C1 segment of cervical spinal cord (tissue), 14 donors: ENCODE measurements around the gene ACAP2.

ENCODE experiments used
- DNase-seq, 14 donors: peaks; one replicate each; lab custom pipeline; 2025; lab: John Stamatoyannopoulos, UW

Gene ACAP2

DNA sequence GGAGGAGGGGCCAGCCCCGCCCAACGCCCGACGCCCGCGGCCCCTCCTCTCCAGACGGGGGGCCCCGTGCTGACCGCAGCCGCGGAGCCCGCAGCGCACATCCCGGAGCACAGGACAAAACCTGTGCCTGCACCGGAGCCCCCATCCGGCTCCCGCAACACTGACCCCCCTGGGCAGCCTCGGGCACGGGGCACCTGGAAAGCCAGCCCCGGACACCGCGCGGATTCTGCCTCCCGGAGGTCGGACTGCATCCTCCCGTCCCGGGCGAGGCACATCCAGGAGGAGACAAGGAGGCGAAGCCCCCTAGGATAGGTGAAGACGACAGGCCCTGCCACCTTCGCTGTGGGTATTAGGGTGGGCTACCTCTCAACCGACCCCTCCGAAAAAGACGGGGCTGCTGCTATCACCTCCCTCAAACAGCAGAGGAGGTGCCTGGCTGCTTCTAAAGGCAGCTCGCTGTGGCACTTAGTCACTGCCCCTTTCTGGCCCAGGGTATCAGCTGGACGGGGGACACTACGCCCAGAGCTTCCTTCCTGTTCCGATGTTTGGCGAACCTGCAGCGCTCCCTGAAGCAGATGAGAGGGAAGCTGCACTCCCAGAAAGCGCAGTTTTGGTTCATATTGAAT lies 182.4 kb downstream of the ACAP2 start:
- peak in 2 of 14 donors; percentile 31 to 44 for DNase-seq

DNA sequence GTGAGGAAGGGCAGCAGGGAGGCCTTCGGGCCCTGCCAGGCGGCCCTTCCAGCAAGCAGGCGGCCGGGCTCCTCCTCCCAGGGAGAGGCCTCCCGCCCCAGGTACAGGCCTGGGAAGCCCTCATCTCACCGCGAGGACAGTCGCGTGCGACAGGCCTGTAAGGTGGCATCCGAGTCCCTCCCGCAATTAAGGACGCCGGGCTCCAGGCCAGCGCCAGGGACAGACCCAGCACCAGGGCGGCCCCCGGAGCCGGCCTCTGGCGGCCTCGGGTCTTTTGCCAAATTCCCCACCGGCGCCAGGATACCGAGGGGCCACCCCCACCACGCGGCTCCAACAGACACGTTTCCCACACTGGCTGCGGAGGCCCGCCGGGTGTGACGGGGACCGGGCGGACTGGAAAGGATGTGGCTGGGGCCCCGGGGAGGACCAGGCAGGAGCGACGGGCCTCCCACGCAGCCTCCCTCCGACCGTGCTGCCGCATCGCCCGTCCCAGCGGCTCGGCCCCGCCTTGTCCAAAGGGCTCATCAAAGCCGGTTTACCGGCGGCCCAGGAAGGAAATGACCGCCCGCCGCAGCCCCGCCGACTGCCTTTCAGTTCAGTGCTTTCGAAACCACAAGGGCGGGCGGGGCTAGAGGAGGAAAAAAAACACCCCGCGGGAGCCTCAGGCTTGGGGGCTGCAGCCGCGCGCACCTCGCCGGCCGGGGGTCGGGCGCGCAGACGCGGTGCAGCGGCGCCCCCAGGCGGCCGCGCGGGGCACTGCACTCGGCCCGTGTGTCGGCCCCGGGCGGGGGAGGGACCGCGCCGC lies 183.1 kb downstream of the ACAP2 start:
- peak in 12 of 14 donors; percentile 52 to 84 (median 62) for DNase-seq

DNA sequence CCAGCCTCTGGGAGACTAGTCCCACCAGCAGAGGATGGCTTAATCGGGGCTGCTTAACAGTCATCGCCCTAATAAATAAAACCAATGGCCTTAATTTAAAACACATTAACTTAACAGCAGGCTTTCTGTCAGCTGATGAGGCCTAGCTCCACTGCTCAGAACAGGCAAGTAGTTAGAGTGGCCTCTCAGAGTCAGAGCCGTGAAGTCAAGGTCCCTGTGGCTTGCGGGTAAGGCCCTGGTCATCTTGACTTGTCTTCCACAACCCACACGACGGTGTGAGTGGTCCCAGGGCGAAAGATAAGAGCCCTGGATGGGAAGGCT lies 183.7 kb downstream of the ACAP2 start:
- DNase-seq, result peak in 1 of 14 donors; percentile 61

DNA sequence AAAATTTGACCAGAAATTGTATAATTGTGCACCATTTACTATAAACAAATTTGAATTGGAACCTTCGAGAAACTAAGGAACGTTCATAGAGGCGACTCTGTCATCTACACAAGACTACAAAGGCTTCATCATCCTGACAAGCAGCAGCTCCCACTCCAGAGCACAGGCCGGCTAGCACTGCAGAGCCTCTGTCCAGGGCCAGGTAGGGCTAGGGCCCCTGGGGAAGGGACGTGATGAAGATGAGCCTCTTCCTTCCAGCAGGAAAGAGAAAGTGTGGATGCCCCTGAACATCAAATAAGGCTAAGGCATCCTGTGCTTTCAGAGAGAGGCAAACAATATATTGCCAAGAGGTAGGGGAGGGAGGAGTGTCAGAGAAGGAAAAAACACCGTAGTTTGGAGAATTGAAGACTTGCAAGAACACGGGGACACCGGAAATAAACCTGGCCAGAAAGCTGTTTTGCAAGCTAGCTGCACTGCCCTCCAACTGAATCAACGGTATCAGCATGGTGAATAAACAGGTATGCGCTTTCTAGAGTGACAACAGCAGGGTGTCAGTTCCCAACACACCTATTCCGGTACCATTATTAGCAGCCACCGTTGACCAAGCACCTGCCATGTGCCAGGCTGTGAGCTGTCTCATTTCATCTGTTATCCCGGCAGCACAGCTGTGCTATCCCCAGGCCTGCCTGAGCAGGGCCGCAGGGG lies 184.2 kb downstream of the ACAP2 start:
- DNase-seq, result no peak

DNA sequence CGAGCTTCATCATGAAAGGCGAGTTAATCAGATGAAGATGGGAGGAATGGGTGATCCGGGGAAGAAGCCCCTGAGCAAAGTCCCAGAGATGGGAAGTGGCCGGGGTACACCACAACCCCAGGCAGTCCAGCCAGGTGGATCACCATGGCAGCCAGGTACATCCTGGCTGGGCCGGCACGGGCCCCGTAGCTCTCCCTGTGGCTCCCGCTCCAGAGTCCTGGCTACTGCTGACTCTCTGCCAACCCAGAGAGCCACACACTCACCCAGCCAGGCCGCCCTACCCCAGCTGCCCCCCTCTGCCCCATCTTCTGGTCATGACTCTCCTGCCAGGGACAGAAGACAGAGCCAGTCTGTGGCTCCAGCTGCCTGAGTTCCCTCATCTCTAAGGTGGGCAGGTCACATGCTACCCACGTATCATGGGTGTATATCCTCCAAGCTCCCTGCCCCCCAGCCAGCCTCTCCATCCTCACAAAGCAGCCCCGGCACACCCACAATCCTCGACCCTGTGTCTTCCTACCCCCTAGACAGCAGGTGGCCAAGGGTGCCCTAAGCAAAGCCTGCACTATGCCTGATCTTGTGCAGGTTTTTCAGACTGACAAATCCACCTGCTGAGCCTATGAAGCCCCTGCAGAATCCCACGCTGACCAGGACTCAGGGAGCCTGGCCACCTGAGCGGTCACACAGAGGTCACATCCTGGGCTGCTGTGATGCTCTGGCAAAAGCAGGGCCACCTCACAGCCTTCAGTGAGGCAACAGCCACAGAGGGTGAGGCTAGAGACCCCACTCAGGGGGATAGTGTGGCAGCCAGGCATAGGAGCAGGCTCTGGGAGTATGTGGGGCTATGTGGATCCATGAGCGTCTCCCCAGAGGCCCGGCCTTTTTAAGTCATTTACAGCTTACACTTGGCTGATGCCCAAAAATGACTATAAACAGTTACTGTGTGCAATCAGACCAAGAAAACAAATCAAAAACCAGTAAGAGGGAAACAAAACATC lies 185.1 kb downstream of the ACAP2 start:
- DNase-seq, result peak in 1 of 14 donors; percentile 22

DNA sequence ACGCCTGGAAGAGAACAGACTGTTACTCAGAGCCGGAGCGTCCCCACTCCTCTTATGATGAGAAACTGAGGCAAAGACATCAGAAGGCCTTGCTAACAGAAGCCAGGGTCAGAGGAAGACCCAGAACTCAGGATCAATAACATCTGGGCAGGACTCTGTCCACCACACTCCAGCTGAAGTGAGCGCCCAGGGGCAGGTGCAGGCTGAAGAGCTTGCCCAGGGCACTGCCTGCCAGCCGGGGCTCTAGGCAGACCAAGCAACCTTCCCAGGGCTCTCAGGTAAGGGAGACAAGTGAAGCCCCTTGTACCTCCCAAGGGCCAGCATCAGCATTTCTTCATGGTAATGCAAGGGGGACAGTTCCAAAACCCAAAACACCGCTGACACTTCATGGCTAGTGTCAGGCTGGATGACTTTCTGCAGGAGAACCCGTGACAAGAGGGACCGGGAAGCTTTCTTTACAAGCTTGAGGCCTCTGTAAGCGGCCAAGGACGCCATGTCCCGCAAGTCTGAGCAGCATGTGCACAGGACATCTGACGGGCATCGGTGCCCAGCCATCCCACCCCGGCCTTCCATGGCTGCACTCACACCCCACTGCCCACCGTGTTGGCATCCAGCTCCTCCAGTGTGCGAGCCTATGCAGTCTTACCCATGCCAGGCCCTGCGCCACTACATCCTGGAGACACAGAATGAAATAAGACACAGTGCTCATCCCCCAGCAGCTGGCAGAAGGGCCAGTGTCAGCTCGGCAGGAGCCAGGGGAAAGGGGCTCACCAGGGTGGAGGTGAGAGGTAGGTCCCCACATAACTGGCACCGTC lies 186.0 kb downstream of the ACAP2 start:
- DNase-seq, result no peak

DNA sequence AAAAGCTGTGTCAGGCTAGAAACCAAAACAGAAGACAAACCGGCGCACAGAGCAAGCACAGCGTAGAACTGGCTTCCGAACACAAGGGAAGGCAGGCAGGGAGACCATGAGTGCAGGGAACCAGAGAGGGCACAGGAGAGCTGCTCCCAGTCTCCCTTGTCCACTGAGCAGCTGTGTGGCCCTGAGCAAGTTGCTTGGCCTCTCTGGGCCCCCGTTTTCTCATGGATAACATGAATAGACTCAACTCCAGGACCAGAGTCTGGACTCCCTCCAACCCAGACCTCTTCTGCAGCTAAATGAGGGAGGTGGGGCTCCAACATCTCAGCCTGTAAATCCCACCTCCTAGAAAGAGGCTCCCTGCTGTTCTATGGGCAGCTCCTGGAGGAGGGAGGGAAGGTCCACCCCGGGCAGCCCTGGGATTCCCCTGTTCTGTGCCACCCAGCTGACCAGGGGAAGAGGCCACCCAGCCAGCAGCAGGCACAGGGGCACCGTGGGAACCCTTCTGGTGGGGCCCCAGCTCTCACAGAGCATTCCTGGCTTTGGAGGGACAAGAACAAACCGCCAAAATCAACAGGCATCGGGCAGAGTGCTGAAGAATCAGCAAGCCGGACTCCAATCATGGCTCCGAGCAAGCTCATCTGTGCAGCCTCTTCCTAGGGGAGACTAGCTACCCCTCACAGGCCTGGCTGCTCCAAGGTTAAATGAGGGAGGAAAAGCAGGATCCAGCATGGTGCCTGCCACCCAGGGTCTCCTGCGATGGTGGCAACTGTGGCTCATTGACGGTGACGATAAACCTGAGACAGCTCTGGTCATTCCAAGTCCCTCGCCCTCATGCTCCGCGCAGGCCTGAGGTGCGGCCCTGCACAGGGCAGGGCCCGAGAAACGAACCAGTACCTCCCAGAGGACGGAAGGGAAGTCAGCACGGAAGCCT lies 187.0 kb downstream of the ACAP2 start:
- DNase-seq, result no peak

DNA sequence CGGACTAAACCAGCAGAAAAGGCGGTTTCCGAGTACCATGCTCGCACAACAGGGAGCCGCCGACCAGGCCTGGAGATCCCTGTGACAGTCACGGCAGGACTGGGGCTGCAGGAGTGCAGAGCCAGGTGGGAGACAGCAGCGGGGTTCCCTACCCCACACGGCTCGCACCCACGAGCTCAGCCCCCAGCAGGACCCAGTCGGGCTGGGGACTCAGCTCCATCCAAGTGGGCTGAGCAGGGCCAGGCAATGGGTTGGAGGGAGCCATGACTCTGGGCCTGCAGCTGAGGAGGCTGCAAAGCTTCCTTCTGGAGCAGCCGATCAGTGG lies 187.7 kb downstream of the ACAP2 start:
- no peak for DNase-seq

DNA sequence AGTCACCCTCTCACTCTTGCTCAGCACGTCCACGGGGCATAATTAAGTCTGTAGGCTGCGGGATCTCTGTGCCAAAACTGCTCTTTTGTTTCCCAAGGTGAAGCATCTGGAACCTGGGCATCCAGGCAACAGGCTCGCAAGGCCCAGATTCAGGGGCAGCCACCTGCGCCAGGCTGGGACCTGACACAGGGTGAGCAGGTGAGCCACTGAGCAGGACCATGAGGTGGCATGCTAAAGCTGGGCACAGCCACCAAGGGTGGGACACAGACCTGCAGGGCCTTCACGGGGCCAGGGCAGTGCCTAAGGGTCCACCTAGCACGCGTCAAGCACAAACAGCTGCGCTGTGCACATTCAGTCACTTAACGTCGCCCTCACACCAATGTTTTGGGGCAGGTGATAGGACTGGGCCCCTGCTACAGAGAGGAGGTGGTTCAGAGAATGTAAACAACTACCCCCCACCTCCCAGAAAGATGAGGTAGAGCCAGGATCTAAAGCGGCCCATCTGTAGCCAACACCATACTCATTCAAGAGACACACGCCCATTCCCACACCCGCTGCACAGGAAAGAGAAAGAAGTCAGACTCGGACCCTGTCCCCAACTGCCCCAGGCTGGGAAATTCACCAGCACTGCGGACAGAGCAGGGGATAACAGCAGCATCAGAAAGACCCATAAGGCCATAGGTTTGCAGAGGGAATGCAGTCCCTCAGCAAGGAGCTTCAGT lies 188.2 kb downstream of the ACAP2 start:
- no peak for DNase-seq

DNA sequence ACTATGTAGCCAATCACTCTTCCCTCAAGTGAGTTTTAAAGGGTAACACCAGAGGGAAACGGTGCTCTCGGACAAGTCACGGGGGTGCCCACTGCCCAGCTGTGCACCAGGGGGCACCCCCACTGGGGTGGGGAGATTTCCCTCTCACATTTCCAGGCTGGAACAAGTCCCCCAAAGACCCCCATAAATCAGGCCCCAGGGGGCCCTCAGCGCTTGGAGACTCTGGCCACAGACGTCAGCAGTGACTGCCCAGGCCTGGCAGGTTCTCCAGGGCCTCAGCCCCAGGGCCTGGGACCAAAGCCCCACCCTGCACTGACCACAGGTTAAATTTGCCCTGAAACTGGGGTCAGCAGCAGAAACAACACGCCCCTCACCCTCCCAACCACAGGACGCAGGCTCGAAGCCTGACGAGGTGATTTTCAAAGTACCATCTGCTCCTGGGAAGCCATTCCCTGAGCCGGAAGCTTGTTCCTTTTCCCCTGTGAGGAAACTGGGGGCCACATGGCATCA lies 188.8 kb downstream of the ACAP2 start:
- no peak for DNase-seq

DNA sequence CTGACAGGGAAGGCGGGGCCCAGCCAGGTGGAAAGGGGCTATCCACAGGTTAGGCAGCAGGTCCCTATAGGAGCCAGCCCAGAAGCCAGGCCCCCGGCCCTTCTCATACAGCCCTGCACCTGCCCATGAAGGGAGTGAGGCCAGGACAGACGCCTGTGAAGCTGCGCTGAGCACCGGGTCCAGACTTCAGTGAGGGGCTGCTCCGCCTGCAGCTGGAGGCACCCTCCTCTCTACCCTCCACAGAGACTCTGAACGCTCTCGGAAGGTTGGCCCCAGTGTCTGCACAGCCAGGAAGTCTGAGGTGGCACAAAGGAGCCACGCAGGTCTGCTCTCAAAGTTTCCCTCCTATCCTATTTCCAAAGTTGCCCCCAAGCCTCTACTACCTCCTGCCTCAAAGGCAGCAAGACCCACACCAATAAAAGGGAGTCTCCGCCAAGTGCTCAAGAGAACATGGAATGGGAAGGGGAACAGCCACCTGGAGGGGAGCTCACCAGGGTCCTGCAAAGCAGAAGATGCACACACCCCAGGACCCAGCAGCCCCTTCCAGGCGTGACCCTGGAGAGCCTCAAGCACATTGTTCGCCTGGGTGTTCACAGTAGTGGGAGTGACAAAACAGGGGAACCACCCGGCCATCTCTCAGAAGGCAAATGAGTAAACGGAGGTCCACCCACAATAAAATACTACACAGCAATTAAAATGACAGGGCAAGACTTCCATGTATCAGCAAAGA lies 191.3 kb downstream of the ACAP2 start:
- DNase-seq, result no peak

DNA sequence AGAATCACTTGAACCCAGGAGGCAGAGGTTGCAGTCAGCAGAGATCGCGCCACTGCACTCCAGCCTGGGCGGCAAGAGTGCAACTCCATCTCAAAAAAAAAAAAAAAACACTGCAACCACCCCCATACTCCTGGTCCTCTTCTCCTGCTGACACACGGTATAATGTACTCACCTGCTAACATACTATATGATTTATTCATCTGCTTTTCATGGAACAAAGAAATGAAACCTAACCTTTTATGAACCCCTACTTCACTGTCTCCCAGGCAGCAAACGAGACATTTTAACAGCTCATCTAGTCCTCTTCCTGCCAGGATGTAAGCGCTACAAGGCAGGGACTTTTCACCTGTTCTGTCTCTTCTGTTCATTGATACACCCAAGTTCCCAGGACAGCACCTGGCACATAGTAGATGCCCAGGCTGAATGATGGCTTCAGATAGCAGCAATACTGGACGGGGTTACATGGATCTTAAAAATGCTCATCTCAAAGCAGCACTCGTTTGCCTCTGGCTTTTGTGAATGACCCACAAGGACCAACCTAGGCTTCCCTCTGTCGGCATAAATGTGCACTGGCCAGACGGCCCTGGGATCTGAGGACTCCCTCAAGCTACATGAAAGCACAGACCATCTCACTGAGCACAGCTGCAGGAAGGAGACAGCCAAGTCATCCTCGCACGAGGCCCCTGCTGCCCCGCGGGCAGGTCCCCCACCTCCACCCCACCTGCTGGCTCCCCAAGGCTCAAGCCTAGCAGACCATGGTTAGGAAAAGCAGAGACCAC lies 192.2 kb downstream of the ACAP2 start:
- no peak for DNase-seq

DNA sequence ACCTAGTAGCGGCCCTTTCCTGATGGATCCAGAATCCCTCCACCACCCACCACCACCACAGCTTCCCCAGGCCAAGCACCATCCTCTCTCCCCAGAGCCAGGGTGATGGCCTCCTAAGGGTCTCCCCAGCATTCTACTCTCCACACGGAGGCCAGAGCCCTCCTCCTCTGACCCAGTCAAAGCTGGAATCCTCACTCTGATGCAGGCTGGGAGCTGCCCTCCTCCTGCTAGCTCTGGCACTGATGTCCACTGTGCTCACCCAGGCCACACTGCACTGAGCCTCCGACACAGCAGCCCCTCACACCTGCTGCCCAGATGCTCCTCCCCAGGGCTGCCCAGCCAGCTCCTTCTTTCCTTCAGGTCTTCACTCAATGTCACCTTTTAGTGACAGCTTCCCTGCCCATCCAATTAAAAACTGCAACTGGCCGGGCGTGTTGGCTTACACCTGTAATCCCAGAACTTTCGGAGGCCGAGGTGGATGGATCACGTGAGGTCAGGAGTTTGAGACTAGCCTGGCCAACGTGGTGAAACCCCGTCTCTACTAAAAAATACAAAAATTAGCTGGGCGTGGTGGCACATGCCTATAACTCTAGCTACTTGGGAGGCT lies 192.9 kb downstream of the ACAP2 start:
- no peak for DNase-seq

DNA sequence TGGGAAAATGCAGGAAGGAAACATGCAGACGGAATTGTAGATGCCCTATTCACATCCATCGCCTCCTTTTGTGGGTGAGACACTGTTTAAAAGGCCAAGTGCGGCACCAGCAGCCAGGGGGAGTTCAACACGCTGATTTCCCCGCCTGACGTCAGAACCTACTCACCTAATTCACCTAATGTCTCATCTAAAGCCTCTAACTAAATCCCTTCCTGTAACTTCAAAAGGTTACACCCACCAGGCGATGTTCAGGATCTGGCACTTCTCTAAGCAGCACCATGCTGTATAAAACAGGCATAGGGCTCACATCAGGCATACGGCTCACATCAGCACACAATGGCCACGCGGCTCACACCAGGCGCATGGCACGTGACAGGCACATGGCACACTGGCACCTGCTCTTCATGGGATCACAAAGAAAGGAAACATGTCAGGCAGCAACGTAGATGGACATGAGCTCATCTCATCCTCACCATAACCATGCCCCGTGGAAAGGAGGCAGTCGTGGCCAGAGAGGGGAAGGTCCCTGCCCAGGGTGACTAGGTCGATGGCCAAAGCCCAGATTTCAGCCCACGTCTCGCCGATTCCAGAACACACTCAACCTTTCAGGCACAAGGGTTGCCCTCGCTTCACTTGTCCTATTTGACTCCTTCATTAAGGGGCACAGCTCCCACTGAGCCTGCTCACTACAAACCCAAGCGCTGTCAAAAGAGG lies 193.6 kb downstream of the ACAP2 start:
- DNase-seq, result no peak

DNA sequence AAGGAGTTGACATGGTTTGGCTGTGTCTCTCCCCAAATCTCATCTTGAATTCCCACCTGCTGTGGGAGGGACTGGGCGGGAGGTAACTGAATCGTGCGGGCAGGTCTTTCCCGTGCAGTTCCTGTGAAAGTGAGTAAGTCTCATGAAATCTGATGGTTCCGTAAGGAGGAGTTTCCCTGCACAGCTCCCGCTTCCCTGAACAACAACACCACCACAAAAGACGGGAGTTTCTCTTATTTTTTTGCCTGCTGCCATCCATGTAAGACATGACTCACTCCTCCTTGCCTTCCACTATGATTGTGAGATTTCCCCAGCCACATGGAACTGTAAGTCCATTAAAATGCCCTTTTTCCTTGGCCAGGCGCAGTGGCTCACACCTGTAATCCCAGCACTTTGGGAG lies 194.5 kb downstream of the ACAP2 start:
- no peak for DNase-seq

DNA sequence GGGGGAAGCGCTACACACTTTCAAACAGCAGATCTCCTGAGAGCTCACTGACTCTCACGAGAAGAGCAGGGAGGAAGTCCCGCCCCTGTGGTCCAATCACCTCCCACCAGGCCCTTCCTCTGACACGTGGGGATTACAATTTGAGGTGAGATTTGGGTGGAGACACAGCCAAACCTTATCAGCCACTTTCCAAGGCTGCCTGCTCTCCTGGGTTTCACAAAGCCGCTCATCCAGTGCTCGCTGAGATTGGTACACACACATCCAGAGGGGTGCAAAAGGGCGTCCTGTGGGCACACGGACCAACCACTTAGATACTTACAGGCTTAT lies 195.0 kb downstream of the ACAP2 start:
- DNase-seq, result no peak
